HEK293 (cell line): ENCODE data around the gene AQP12A.

Experiments
- CTCF ChIP-seq: fragments of 450-650 bp; formaldehyde crosslinking; IDR thresholded peaks from 2 replicates; pipeline ENCODE4 v1.5.1; 2016; ENCODE audit warnings: missing biosample characterization, missing genetic modification characterization
- REST ChIP-seq: fragments of 450-650 bp; formaldehyde crosslinking; IDR thresholded peaks from 2 replicates; pipeline ENCODE4 v1.5.1; 2016; ENCODE audit warnings: missing biosample characterization, missing genetic modification characterization
- ZBTB20 ChIP-seq: fragments of 450-650 bp; formaldehyde crosslinking; IDR thresholded peaks from 2 replicates; pipeline ENCODE4 v1.5.1; 2016; ENCODE audit warnings: missing biosample characterization, missing genetic modification characterization
- ZBTB48 ChIP-seq: fragments of 450-650 bp; formaldehyde crosslinking; IDR thresholded peaks from 2 replicates; pipeline ENCODE4 v1.5.1; 2016; ENCODE audit warnings: missing biosample characterization, missing genetic modification characterization
- ZBTB7A ChIP-seq: fragments of 450-650 bp; formaldehyde crosslinking; IDR thresholded peaks from 2 replicates; pipeline ENCODE4 v1.5.1; 2016; ENCODE audit warnings: low read depth, missing biosample characterization, missing genetic modification characterization
- ZIC2 ChIP-seq: fragments of 450-650 bp; formaldehyde crosslinking; IDR thresholded peaks from 2 replicates; pipeline ENCODE4 v1.5.1; 2016; ENCODE audit warnings: missing biosample characterization, missing genetic modification characterization
- ZNF169 ChIP-seq: fragments of 450-650 bp; formaldehyde crosslinking; IDR thresholded peaks from 2 replicates; pipeline ENCODE4 v1.5.1; 2016; ENCODE audit warnings: missing biosample characterization, missing genetic modification characterization
- ZNF239 ChIP-seq: fragments of 450-650 bp; formaldehyde crosslinking; IDR thresholded peaks from 2 replicates; pipeline ENCODE4 v1.5.1; 2016; ENCODE audit warnings: missing biosample characterization, missing genetic modification characterization
- ZNF416 ChIP-seq: fragments of 450-650 bp; formaldehyde crosslinking; IDR thresholded peaks from 2 replicates; pipeline ENCODE4 v1.5.1; 2016; ENCODE audit warnings: missing biosample characterization, missing genetic modification characterization
- ZNF639 ChIP-seq: fragments of 450-650 bp; formaldehyde crosslinking; IDR thresholded peaks from 2 replicates; pipeline ENCODE4 v1.5.1; 2016; ENCODE audit warnings: missing biosample characterization, missing genetic modification characterization
- ZNF768 ChIP-seq: fragments of 450-650 bp; formaldehyde crosslinking; IDR thresholded peaks from 2 replicates; pipeline ENCODE4 v1.5.1; 2018; ENCODE audit warnings: missing biosample characterization, mild to moderate bottlenecking, missing genetic modification characterization
- ZSCAN16 ChIP-seq: fragments of 450-650 bp; formaldehyde crosslinking; IDR thresholded peaks from 2 replicates; pipeline ENCODE4 v1.5.1; 2016; ENCODE audit warnings: missing biosample characterization, missing genetic modification characterization

GRCh38 chr2:240707821-240708220 lies 16.2 kb downstream of the AQP12A start:
- no peak for TF ChIP-seq ZBTB20 (tag by site-specific recombination)
- no peak for TF ChIP-seq ZNF768 (tag by site-specific recombination)
- TF ChIP-seq ZSCAN16 (tag by site-specific recombination): no peak
- no peak for TF ChIP-seq CTCF (tag by site-specific recombination)
- TF ChIP-seq ZIC2: no peak
- no peak for TF ChIP-seq ZNF639
- TF ChIP-seq REST (tag by site-specific recombination): no peak
- no peak for TF ChIP-seq ZNF239 (tag by site-specific recombination)
- TF ChIP-seq ZNF416: no peak
- no peak for TF ChIP-seq ZBTB48 (tag by site-specific recombination)
- TF ChIP-seq ZBTB7A (tag by site-specific recombination): no peak
- TF ChIP-seq ZNF169 (tag by site-specific recombination): no peak
